Measurements from ENCODE around the gene CRIP1. TPM values are rescaled to one million over a fixed set of nuclear protein-coding genes. Genes with fewer than 3 reads are reported as not detected.

The CRIP1 gene
- total and polyA plus RNA-seq, 4 donors, result 72.8 to 465 (median 301) TPM

GRCh38 chr14:105444859-105445258 is 41.8 kb upstream of the CRIP1 start:
- Histone ChIP-seq H3K9me3 (ENCODE audit: control insufficient read depth in 4 of 4, insufficient read depth in 3 of 4, low read length in 3 of 4) (no peaks in the 10 kb centered on the region), H3K27me3 (ENCODE audit: control insufficient read depth in 3 of 3, insufficient read depth in 3 of 3, low read length in 2 of 3) (no peaks in the 10 kb centered on the region), H3K4me1 (ENCODE audit: control insufficient read depth in 5 of 5, insufficient read depth in 5 of 5, low read length in 5 of 5) (peaks cover 0 to 4% (median 0%) of the 10 kb centered on the region in 5 donors), H3K27ac (ENCODE audit: low read depth in 1 of 2, low read length in 1 of 2) (no peak overlapping the region), H3K4me3 (no peak overlapping the region), H3K36me3 (ENCODE audit: control insufficient read depth in 4 of 4, insufficient read depth in 4 of 4, low read length in 4 of 4) (peaks cover 0 to 18% (median 5%) of the 10 kb centered on the region in 4 donors), H3K9ac (ENCODE audit: insufficient read depth in 1 of 2, low read length in 2 of 2) (no peak overlapping the region)
- WGBS, 2 donors, result 92 to 95% methylated on average over 17 of the region's 17 CpGs
- ATAC-seq (ENCODE audit: insufficient read depth, low FRiP score) (no peak), DNase-seq (no peak)
- no peak for TF ChIP-seq CTCF (IDR thresholded peaks at IDR 0.05; ENCODE audit: control extremely low read depth, extremely low read depth)

GRCh38 chr14:105445290-105445689 is 41.4 kb upstream of the CRIP1 start:
- H3K9me3 ChIP-seq (ENCODE audit: control insufficient read depth in 4 of 4, insufficient read depth in 3 of 4, low read length in 3 of 4), result no peaks in the 10 kb centered on the region
- DNase-seq, result no peak
- no peak for ATAC-seq (ENCODE audit: insufficient read depth, low FRiP score)
- no peak overlapping the region for H3K4me3 ChIP-seq
- TF ChIP-seq CTCF (IDR thresholded peaks at IDR 0.05; ENCODE audit: control extremely low read depth, extremely low read depth), result no peak
- H3K27ac ChIP-seq (ENCODE audit: low read depth in 1 of 2, low read length in 1 of 2), result no peak overlapping the region
- peaks cover 0 to 4% (median 0%) of the 10 kb centered on the region in 5 donors for H3K4me1 ChIP-seq (ENCODE audit: control insufficient read depth in 5 of 5, insufficient read depth in 5 of 5, low read length in 5 of 5)
- WGBS, 2 donors, result 90 to 95% methylated on average over 24 of the region's 24 CpGs
- H3K36me3 ChIP-seq (ENCODE audit: control insufficient read depth in 4 of 4, insufficient read depth in 4 of 4, low read length in 4 of 4), result peaks cover 2 to 21% (median 7%) of the 10 kb centered on the region in 4 donors
- H3K27me3 ChIP-seq (ENCODE audit: control insufficient read depth in 3 of 3, insufficient read depth in 3 of 3, low read length in 2 of 3), result no peaks in the 10 kb centered on the region
- H3K9ac ChIP-seq (ENCODE audit: insufficient read depth in 1 of 2, low read length in 2 of 2), result no peak overlapping the region

GRCh38 chr14:105445901-105446845 is 40.5 kb upstream of the CRIP1 start:
- no peak for ATAC-seq (ENCODE audit: insufficient read depth, low FRiP score)
- no peak for DNase-seq
- Histone ChIP-seq H3K4me1 (ENCODE audit: control insufficient read depth in 5 of 5, insufficient read depth in 5 of 5, low read length in 5 of 5) (peaks cover 0 to 4% (median 0%) of the 10 kb centered on the region in 5 donors), H3K9ac (ENCODE audit: insufficient read depth in 1 of 2, low read length in 2 of 2) (no peak overlapping the region), H3K4me3 (no peak overlapping the region), H3K36me3 (ENCODE audit: control insufficient read depth in 4 of 4, insufficient read depth in 4 of 4, low read length in 4 of 4) (peaks cover 3 to 27% (median 12%) of the 10 kb centered on the region in 4 donors), H3K27me3 (ENCODE audit: control insufficient read depth in 3 of 3, insufficient read depth in 3 of 3, low read length in 2 of 3) (no peaks in the 10 kb centered on the region), H3K9me3 (ENCODE audit: control insufficient read depth in 4 of 4, insufficient read depth in 3 of 4, low read length in 3 of 4) (no peaks in the 10 kb centered on the region), H3K27ac (ENCODE audit: low read depth in 1 of 2, low read length in 1 of 2) (no peak overlapping the region)
- no peak for TF ChIP-seq CTCF (IDR thresholded peaks at IDR 0.05; ENCODE audit: control extremely low read depth, extremely low read depth)
- WGBS, 2 donors, result 89 to 93% methylated on average over 26 of the region's 26 CpGs

Data from lung (tissue), 12 donors.